Thoracic aorta (tissue), 2 donors: ENCODE results near the gene CISTR. TPM values are rescaled to one million over a fixed set of nuclear protein-coding genes. Genes with fewer than 3 reads are reported as not detected.
A peak's percentile ranks its signal among the peaks of the same experiment; 100 is the strongest.

ENCODE experiments used
- ATAC-seq: fragments of 150-250 bp; one replicate; pipeline ENCODE4 v1.8.0; 2017; ENCODE audit warnings: low read depth; ENCODE audit not compliant: insufficient number of reproducible peaks, low FRiP score
- DNase-seq: peaks from one replicate; pipeline ENCODE4 v3.0.0-alpha.2; 2020; ENCODE audit warnings: low spot score
- H3K27ac ChIP-seq, 2 donors: fragments of 200-600 bp; sonication (generic); 1 replicate in 1 of 2; 2 replicates in 1 of 2; pipeline ENCODE4 v1.5.1; 2016; ENCODE audit warnings: mild to moderate bottlenecking in 2 of 2, moderate library complexity in 2 of 2
- H3K27me3 ChIP-seq: fragments of 200-600 bp; sonication (generic); replicated peaks from 2 replicates; pipeline ENCODE4 v1.6.0; 2016; ENCODE audit warnings: mild to moderate bottlenecking; ENCODE audit not compliant: insufficient read depth
- H3K36me3 ChIP-seq: fragments of 200-600 bp; sonication (generic); one replicate; pipeline ENCODE4 v1.5.1; 2016
- H3K4me1 ChIP-seq, 2 donors: fragments of 200-600 bp; sonication (generic); 1 replicate in 1 of 2; 2 replicates in 1 of 2; pipeline versions ENCODE4 v1.5.1 to v1.6.0; 2016; ENCODE audit warnings: low read depth in 2 of 2, mild to moderate bottlenecking in 1 of 2; ENCODE audit not compliant: control insufficient read depth in 1 of 2
- H3K4me3 ChIP-seq: fragments of 200-600 bp; sonication (generic); 2 replicates; pipeline ENCODE4 v1.5.1; 2016; ENCODE audit warnings: mild to moderate bottlenecking
- H3K9me3 ChIP-seq: fragments of 200-600 bp; sonication (generic); 2 replicates; pipeline ENCODE4 v1.5.1; 2016
- total RNA-seq, 2 donors: library from RNA; depleted of rRNA; stranded (reverse); fragments of >200 nt; gene quantifications; one replicate each; pipeline versions ENCODE4 v1.1.0 to v1.2.3, GENCODE V29; 2016
- TF ChIP-seq, protein P1 (sequence below): fragments of 200-600 bp; sonication (generic); IDR thresholded peaks from one replicate; pipeline ENCODE4 v1.5.1; 2019; ENCODE audit warnings: antibody characterized with exemption

The CISTR gene
- total RNA-seq, 2 donors from 2014 or later, result not detected

GRCh38 chr12:53750812-53751335, 905 bp downstream of the CISTR start:
- DNase-seq (no peak), ATAC-seq (no peak)
- H3K4me1 ChIP-seq, result peaks cover 15 to 19% of the 10 kb centered on the region in 2 donors
- no peak overlapping the region for H3K27ac ChIP-seq
- H3K4me3 ChIP-seq, result peak overlapping the region; percentile 75
- H3K27me3 ChIP-seq, result peaks cover 11% of the 10 kb centered on the region
- H3K36me3 ChIP-seq, result no peaks in the 10 kb centered on the region
- TF ChIP-seq, protein P1, sequence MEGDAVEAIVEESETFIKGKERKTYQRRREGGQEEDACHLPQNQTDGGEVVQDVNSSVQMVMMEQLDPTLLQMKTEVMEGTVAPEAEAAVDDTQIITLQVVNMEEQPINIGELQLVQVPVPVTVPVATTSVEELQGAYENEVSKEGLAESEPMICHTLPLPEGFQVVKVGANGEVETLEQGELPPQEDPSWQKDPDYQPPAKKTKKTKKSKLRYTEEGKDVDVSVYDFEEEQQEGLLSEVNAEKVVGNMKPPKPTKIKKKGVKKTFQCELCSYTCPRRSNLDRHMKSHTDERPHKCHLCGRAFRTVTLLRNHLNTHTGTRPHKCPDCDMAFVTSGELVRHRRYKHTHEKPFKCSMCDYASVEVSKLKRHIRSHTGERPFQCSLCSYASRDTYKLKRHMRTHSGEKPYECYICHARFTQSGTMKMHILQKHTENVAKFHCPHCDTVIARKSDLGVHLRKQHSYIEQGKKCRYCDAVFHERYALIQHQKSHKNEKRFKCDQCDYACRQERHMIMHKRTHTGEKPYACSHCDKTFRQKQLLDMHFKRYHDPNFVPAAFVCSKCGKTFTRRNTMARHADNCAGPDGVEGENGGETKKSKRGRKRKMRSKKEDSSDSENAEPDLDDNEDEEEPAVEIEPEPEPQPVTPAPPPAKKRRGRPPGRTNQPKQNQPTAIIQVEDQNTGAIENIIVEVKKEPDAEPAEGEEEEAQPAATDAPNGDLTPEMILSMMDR, result peak; percentile 9
- no peaks in the 10 kb centered on the region for H3K9me3 ChIP-seq

GRCh38 chr12:53749986-53750811, 1.6 kb downstream of the CISTR start:
- Histone ChIP-seq H3K4me1 (peaks cover 15 to 19% of the 10 kb centered on the region in 2 donors), H3K36me3 (no peaks in the 10 kb centered on the region), H3K27ac (no peak overlapping the region), H3K4me3 (peak overlapping the region; percentile 75), H3K9me3 (no peaks in the 10 kb centered on the region), H3K27me3 (peaks cover 11% of the 10 kb centered on the region)
- DNase-seq, result no peak
- TF ChIP-seq, protein P1, result no peak
- no peak for ATAC-seq

GRCh38 chr12:53748072-53748840, 3.5 kb downstream of the CISTR start:
- H3K4me1 ChIP-seq, result peaks cover 15 to 22% of the 10 kb centered on the region in 2 donors
- H3K27me3 ChIP-seq, result peaks cover 11% of the 10 kb centered on the region
- ATAC-seq (no peak), DNase-seq (no peak)
- no peak overlapping the region for H3K4me3 ChIP-seq
- TF ChIP-seq, protein P1, result no peak
- H3K9me3 ChIP-seq, result no peaks in the 10 kb centered on the region
- no peaks in the 10 kb centered on the region for H3K36me3 ChIP-seq
- no peak overlapping the region for H3K27ac ChIP-seq

- peaks cover 15 to 25% of the 10 kb centered on the region in 2 donors for H3K4me1 ChIP-seq
- no peaks in the 10 kb centered on the region for H3K9me3 ChIP-seq
- TF ChIP-seq, protein P1, result no peak
- peaks cover 11% of the 10 kb centered on the region for H3K27me3 ChIP-seq
- ATAC-seq (no peak), DNase-seq (no peak)
- no peaks in the 10 kb centered on the region for H3K36me3 ChIP-seq
- H3K27ac ChIP-seq, result no peak overlapping the region
- H3K4me3 ChIP-seq, result no peak overlapping the region
Measured at GRCh38 chr12:53747095-53747494, 4.7 kb downstream of the CISTR start.

DNA sequence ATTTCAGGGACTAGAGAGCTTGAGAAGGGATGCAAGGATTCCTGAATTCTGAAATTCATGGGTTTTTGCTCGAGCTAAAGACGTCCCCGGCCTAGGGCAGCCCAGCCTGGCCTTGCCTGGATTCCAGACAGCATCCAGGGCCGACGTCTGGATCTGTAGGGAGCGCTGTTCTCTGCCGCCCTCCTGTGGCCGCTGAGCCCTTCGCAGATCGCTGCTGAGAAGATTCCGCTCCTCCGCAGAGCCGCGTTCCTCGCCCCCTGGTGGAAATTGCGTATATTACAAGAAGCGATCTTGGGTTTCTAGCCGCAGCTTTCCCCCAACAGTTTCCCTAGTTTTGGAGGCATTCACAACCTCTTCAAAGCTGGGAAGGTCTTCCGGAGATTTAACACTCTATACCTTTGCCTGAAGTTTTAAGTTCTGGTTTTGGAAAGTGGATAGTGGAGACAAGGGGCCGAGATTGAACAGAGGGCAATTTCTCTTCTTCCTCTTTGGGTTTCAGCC, 5.1 kb downstream of the CISTR start:
- Histone ChIP-seq H3K9me3 (no peaks in the 10 kb centered on the region), H3K27me3 (peaks cover 11% of the 10 kb centered on the region), H3K4me1 (peaks cover 12 to 20% of the 10 kb centered on the region in 2 donors), H3K4me3 (no peak overlapping the region), H3K27ac (no peak overlapping the region), H3K36me3 (no peaks in the 10 kb centered on the region)
- peak; percentile 70 for DNase-seq
- peak; percentile 74 for ATAC-seq
- TF ChIP-seq, protein P1, result peak; percentile 100
